Osteoblast (primary cell): ENCODE measurements around the gene GBP7. TPM values are rescaled to one million over a fixed set of nuclear protein-coding genes. Genes with fewer than 3 reads are reported as not detected.

Source experiments
- DNase-seq: peaks from one replicate; pipeline ENCODE4 v3.0.0; 2011; ENCODE audit warnings: low spot score, mixed read lengths; ENCODE audit not compliant: insufficient read length; ENCODE audit errors: missing footprints
- H2AFZ ChIP-seq: 2 replicates; pipeline ENCODE4 v1.6.0; 2011; ENCODE audit warnings: mild to moderate bottlenecking, low read length
- H3K27ac ChIP-seq: 2 replicates; pipeline ENCODE4 v1.5.1; 2011; ENCODE audit warnings: mild to moderate bottlenecking, low read depth, low read length, moderate library complexity
- H3K27me3 ChIP-seq: 2 replicates; pipeline ENCODE4 v1.6.0; 2012; ENCODE audit warnings: mild to moderate bottlenecking, control low read depth, inconsistent platforms, low read length, moderate library complexity; ENCODE audit not compliant: insufficient read depth
- H3K36me3 ChIP-seq: 2 replicates; pipeline ENCODE4 v1.5.1; 2011; ENCODE audit warnings: mild to moderate bottlenecking, low read length, control low read depth, moderate library complexity; ENCODE audit not compliant: insufficient read depth
- H3K4me1 ChIP-seq: 2 replicates; pipeline ENCODE4 v1.5.1; 2011; ENCODE audit warnings: mild to moderate bottlenecking, low read length, control low read depth, moderate library complexity; ENCODE audit not compliant: insufficient read depth
- H3K4me2 ChIP-seq: 2 replicates; pipeline ENCODE4 v1.6.0; 2011; ENCODE audit warnings: mild to moderate bottlenecking, low read length; ENCODE audit not compliant: insufficient read depth
- H3K4me3 ChIP-seq: fragments of 200-600 bp; sonication (generic); 3 replicates; pipeline ENCODE4 v1.5.1; 2012; ENCODE audit warnings: mild to moderate bottlenecking, low read length, inconsistent platforms; ENCODE audit not compliant: insufficient read depth
- H3K79me2 ChIP-seq: 2 replicates; pipeline ENCODE4 v1.6.0; 2012; ENCODE audit warnings: mild to moderate bottlenecking, low read length, control low read depth, inconsistent platforms; ENCODE audit not compliant: insufficient read depth
- H3K9me3 ChIP-seq: 2 replicates; pipeline ENCODE4 v1.5.1; 2011; ENCODE audit warnings: low read depth, low read length, control low read depth
- H4K20me1 ChIP-seq: 2 replicates; pipeline ENCODE4 v1.6.0; 2012; ENCODE audit warnings: mild to moderate bottlenecking, low read length, control low read depth; ENCODE audit not compliant: insufficient read depth
- CTCF ChIP-seq: IDR thresholded peaks from 2 replicates; pipeline ENCODE4 v1.5.1; 2011; ENCODE audit warnings: mild to moderate bottlenecking, low read depth, low read length, moderate library complexity; ENCODE audit errors: extremely low read depth
- total RNA-seq: library from RNA; depleted of rRNA; stranded (reverse); fragments of >200 nt; gene quantifications from 2 replicates; pipeline ENCODE4 v1.2.3, GENCODE V29; 2012

GBP7 gene
- total RNA-seq, 1 donor: not detected

- no peaks in the 10 kb centered on the region for H3K4me1 ChIP-seq
- no peaks in the 10 kb centered on the region for H3K27me3 ChIP-seq
- H3K36me3 ChIP-seq: no peaks in the 10 kb centered on the region
- no peaks in the 10 kb centered on the region for H3K79me2 ChIP-seq
- H2AFZ ChIP-seq: no peak overlapping the region
- H3K27ac ChIP-seq: no peak overlapping the region
- H3K4me2 ChIP-seq: no peak overlapping the region
- no peak for TF ChIP-seq CTCF
- no peaks in the 10 kb centered on the region for H4K20me1 ChIP-seq
- no peak for DNase-seq
- no peaks in the 10 kb centered on the region for H3K9me3 ChIP-seq
- H3K4me3 ChIP-seq: no peak overlapping the region
Observed at GRCh38 chr1:89112871-89113613, 62.8 kb downstream of the GBP7 start.

- H3K4me3 ChIP-seq: no peak overlapping the region
- no peaks in the 10 kb centered on the region for H3K36me3 ChIP-seq
- H3K27me3 ChIP-seq: no peaks in the 10 kb centered on the region
- H3K27ac ChIP-seq: no peak overlapping the region
- DNase-seq: no peak
- H3K4me2 ChIP-seq: no peak overlapping the region
- H3K9me3 ChIP-seq: no peaks in the 10 kb centered on the region
- no peak for TF ChIP-seq CTCF
- H2AFZ ChIP-seq: no peak overlapping the region
- no peaks in the 10 kb centered on the region for H3K4me1 ChIP-seq
- no peaks in the 10 kb centered on the region for H3K79me2 ChIP-seq
- no peaks in the 10 kb centered on the region for H4K20me1 ChIP-seq
Observed at GRCh38 chr1:89104687-89105086, 71.1 kb downstream of the GBP7 start.

- H2AFZ ChIP-seq: no peak overlapping the region
- H3K4me2 ChIP-seq: no peak overlapping the region
- no peak for TF ChIP-seq CTCF
- no peaks in the 10 kb centered on the region for H3K27me3 ChIP-seq
- H3K4me1 ChIP-seq: no peaks in the 10 kb centered on the region
- no peak for DNase-seq
- H3K9me3 ChIP-seq: no peaks in the 10 kb centered on the region
- H3K27ac ChIP-seq: no peak overlapping the region
- no peaks in the 10 kb centered on the region for H3K79me2 ChIP-seq
- no peaks in the 10 kb centered on the region for H3K36me3 ChIP-seq
- H3K4me3 ChIP-seq: no peak overlapping the region
- no peaks in the 10 kb centered on the region for H4K20me1 ChIP-seq
Observed at GRCh38 chr1:89104147-89104546, 71.7 kb downstream of the GBP7 start.

GRCh38 chr1:89102021-89102420 lies 73.8 kb downstream of the GBP7 start:
- no peak for DNase-seq
- Histone ChIP-seq H4K20me1 (no peaks in the 10 kb centered on the region), H3K27me3 (no peaks in the 10 kb centered on the region), H3K9me3 (no peaks in the 10 kb centered on the region), H3K4me3 (no peak overlapping the region), H2AFZ (no peak overlapping the region), H3K4me1 (no peaks in the 10 kb centered on the region), H3K27ac (no peak overlapping the region), H3K36me3 (no peaks in the 10 kb centered on the region), H3K4me2 (no peak overlapping the region), H3K79me2 (no peaks in the 10 kb centered on the region)
- TF ChIP-seq CTCF: no peak
